Hepatocyte (in vitro differentiated cells): ENCODE results near the gene AMBP. TPM values are rescaled to one million over a fixed set of nuclear protein-coding genes. Genes with fewer than 3 reads are reported as not detected.

Experiments used
- DNase-seq: peaks from one replicate; pipeline ENCODE4 v3.0.0-alpha.2; 2016; ENCODE audit warnings: low spot score
- H2AFZ ChIP-seq: fragments of 200-600 bp; sonication (generic); 2 replicates; pipeline ENCODE4 v1.6.0; 2016; ENCODE audit warnings: antibody characterized with exemption, mild to moderate bottlenecking
- H3K27ac ChIP-seq: fragments of 200-600 bp; sonication (generic); 2 replicates; pipeline ENCODE4 v1.5.1; 2016; ENCODE audit warnings: mild to moderate bottlenecking
- H3K27me3 ChIP-seq: fragments of 200-600 bp; sonication (generic); 2 replicates; pipeline ENCODE4 v1.6.1; 2016
- H3K36me3 ChIP-seq: fragments of 200-600 bp; sonication (generic); replicated peaks from 2 replicates; pipeline ENCODE4 v1.5.1; 2016; ENCODE audit warnings: low read depth; ENCODE audit not compliant: insufficient read depth
- H3K4me1 ChIP-seq: fragments of 200-600 bp; sonication (generic); 2 replicates; pipeline ENCODE4 v1.5.1; 2016; ENCODE audit warnings: mild to moderate bottlenecking, moderate library complexity; ENCODE audit not compliant: insufficient read depth
- H3K4me2 ChIP-seq: fragments of 200-600 bp; sonication (generic); 2 replicates; pipeline ENCODE4 v1.6.0; 2016
- H3K4me3 ChIP-seq: fragments of 200-600 bp; sonication (generic); 2 replicates; pipeline ENCODE4 v1.5.1; 2016; ENCODE audit warnings: mild to moderate bottlenecking
- H3K79me2 ChIP-seq: fragments of 200-600 bp; sonication (generic); 2 replicates; pipeline ENCODE4 v1.6.0; 2017; ENCODE audit warnings: mild to moderate bottlenecking
- H3K9me2 ChIP-seq: fragments of 200-600 bp; sonication (generic); replicated peaks from 2 replicates; pipeline ENCODE4 v1.6.0; 2017; ENCODE audit warnings: mild to moderate bottlenecking; ENCODE audit not compliant: insufficient read depth
- H3K9me3 ChIP-seq: fragments of 200-600 bp; sonication (generic); 2 replicates; pipeline ENCODE4 v1.5.1; 2016; ENCODE audit warnings: low read depth, mild to moderate bottlenecking
- H4K20me1 ChIP-seq: fragments of 200-600 bp; sonication (generic); 2 replicates; pipeline ENCODE4 v1.6.0; 2016; ENCODE audit warnings: mild to moderate bottlenecking; ENCODE audit not compliant: insufficient read depth, poor library complexity, severe bottlenecking
- EZH2 ChIP-seq: fragments of 200-600 bp; sonication (generic); IDR thresholded peaks from 2 replicates; pipeline ENCODE4 v1.6.1; 2016; ENCODE audit warnings: antibody characterized with exemption, mild to moderate bottlenecking, borderline replicate concordance
- EZH2phosphoT487 ChIP-seq: fragments of 200-600 bp; sonication (generic); IDR thresholded peaks from one replicate; pipeline ENCODE4 v1.6.1; 2018; ENCODE audit warnings: antibody characterized with exemption, mild to moderate bottlenecking, low read depth, moderate library complexity; ENCODE audit not compliant: unreplicated experiment, severe bottlenecking
- WGBS: methylation state at CpG from one replicate; pipeline ENCODE4 v1.1.6; 2016; ENCODE audit warnings: low lambda C conversion rate; ENCODE audit errors: missing lambda C conversion rate; 5-methylcytosine and 5-hydroxymethylcytosine counted together
- polyA plus RNA-seq: library from polyadenylated mRNA; unstranded; fragments of >200 nt; fragmentation: Nextera tagmentation; extraction: Ambion mirVana; gene quantifications from 2 replicates; pipeline ENCODE4 v1.2.1, GENCODE V29; 2016
- total RNA-seq: library from RNA; depleted of rRNA; stranded (reverse); fragments of >200 nt; gene quantifications from 2 replicates; pipeline ENCODE4 v1.2.3, GENCODE V29; 2014
- TF ChIP-seq, protein P1 (sequence below): fragments of 200-600 bp; sonication (generic); IDR thresholded peaks from 2 replicates; pipeline ENCODE4 v1.5.1; 2016; ENCODE audit warnings: antibody characterized with exemption, mild to moderate bottlenecking; ENCODE audit not compliant: poor library complexity

Gene AMBP
- total and polyA plus RNA-seq, 2 experiments from 2014 or later = 713 to 833 TPM

DNA sequence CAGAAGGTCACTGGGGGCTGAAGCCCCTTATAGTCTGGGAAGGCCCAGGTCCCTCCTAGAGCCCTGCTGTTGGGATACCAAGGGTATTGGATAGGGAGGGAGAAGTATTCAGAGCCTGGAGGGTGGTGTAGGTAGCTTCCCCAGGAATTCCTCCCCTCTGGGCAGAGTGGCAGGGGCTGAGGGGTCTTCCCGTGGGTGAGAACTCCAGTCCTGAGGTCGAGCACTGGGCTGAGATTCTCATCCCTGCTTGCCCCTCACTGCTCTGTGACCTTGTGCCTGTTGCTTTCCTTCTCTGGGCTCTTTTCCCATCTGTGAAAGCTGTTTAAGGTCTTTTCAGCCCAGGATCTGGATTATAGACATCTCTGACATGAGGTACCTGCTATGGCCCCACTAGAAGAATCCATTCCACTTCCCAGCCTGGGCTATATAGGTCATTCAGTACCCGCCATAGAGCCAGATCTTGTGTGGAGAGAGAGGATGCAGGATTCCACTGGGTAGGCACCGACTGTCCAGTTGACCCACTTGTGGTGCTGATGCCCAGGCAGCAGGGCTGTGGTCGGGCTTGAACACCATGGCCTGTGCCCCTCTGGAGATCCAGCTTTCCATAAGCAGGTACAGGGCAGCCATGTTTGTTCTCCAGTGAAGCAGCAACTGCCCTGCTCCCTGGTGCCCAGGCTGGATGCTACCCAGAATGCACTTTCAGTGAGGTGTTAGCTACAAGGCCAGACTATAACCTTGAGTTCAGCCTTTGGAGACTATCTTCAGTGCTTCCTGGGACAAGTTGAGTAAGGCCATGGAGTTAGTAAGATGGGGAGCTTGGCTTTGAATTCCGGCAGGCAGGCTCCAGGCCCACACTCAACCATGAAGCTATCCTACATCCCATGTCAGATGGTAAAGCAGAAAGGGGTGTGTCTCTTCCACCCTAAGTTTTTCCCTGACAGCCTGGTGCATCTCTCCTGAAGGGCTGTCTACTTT, 60.1 kb downstream of the AMBP start:
- peaks cover 4% of the 10 kb centered on the region for H3K9me3 ChIP-seq
- no peak overlapping the region for H3K4me3 ChIP-seq
- no peaks in the 10 kb centered on the region for H3K27me3 ChIP-seq
- H3K4me2 ChIP-seq = no peak overlapping the region
- no peaks in the 10 kb centered on the region for H3K4me1 ChIP-seq
- DNase-seq = no peak
- H3K36me3 ChIP-seq = no peaks in the 10 kb centered on the region
- H4K20me1 ChIP-seq = no peaks in the 10 kb centered on the region
- TF ChIP-seq EZH2phosphoT487 = no peak
- WGBS = 97% methylated on average over 6 of the region's 6 CpGs
- no peaks in the 10 kb centered on the region for H3K79me2 ChIP-seq
- H3K9me2 ChIP-seq = no peaks in the 10 kb centered on the region
- no peak overlapping the region for H2AFZ ChIP-seq
- no peak overlapping the region for H3K27ac ChIP-seq

DNA sequence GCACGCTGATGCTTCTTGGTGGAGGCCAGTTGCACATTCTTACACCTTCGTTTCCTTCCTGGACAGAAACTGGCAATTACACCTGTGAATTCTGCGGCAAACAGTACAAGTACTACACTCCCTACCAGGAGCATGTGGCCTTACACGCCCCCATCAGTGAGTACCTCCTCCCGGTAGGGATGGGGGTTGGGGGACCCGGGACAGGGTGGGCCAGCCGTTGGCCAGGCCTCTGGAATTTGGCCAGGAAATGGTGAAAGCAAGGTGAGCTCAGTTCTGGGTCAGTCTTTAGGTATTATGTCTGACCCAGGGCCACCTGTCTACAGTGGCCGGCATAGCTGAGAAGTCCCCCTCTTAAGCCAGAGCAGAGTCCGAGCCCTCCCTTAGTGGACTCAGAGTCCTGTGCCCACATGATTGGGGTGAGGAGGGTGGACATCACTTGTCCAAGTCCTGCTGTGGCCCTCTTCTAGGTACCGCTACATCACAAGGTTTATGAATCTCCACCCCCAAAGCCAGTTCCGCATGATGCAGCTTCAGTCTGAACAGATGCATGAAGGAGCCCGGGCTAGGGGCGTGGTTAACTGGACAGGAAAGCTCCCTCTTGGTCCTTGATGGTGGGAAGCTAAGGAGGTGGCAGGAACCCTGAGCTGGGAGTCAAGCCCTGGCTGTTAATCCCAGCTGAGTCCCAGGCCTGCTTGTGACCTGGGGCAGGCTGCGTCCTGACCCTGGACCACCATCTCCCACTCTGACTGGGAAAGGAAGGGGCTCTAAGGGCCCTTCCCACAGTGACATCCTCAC, 61.3 kb downstream of the AMBP start:
- Histone ChIP-seq H4K20me1 (no peaks in the 10 kb centered on the region), H3K27me3 (no peaks in the 10 kb centered on the region), H3K4me3 (no peak overlapping the region), H3K4me1 (no peaks in the 10 kb centered on the region), H3K27ac (no peak overlapping the region), H2AFZ (no peak overlapping the region), H3K9me3 (no peaks in the 10 kb centered on the region), H3K9me2 (no peaks in the 10 kb centered on the region), H3K79me2 (no peaks in the 10 kb centered on the region), H3K36me3 (no peaks in the 10 kb centered on the region), H3K4me2 (no peak overlapping the region)
- TF ChIP-seq EZH2phosphoT487 (no peak), EZH2 (no peak)
- TF ChIP-seq, protein P1, sequence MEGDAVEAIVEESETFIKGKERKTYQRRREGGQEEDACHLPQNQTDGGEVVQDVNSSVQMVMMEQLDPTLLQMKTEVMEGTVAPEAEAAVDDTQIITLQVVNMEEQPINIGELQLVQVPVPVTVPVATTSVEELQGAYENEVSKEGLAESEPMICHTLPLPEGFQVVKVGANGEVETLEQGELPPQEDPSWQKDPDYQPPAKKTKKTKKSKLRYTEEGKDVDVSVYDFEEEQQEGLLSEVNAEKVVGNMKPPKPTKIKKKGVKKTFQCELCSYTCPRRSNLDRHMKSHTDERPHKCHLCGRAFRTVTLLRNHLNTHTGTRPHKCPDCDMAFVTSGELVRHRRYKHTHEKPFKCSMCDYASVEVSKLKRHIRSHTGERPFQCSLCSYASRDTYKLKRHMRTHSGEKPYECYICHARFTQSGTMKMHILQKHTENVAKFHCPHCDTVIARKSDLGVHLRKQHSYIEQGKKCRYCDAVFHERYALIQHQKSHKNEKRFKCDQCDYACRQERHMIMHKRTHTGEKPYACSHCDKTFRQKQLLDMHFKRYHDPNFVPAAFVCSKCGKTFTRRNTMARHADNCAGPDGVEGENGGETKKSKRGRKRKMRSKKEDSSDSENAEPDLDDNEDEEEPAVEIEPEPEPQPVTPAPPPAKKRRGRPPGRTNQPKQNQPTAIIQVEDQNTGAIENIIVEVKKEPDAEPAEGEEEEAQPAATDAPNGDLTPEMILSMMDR = no peak
- DNase-seq = no peak
- 90% methylated on average over 14 of the region's 14 CpGs for WGBS

DNA sequence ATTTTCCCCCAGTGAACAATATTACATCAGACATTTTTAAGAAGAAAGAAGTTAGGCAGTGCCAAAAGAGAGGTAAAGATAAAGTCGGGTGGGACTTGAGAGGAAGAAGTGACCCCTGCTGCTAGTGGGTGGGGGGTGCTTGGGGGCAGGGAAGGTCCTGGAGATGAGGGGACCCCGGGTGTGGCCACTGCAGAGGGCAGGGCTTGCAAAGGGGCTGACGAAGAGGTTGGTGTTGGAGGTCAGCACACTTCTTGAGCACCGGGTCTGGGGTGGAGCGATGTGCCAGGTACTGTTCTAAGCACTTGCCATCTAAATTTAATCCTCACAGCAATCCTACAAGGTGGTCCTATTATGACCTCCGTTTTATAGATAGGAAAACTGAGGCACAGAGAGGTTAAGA, 62.0 kb downstream of the AMBP start:
- Histone ChIP-seq H4K20me1 (no peaks in the 10 kb centered on the region), H3K4me3 (no peak overlapping the region), H3K36me3 (no peaks in the 10 kb centered on the region), H3K79me2 (no peaks in the 10 kb centered on the region), H3K27ac (no peak overlapping the region), H3K4me2 (no peak overlapping the region), H3K9me3 (no peaks in the 10 kb centered on the region), H3K27me3 (no peaks in the 10 kb centered on the region), H3K9me2 (no peaks in the 10 kb centered on the region), H3K4me1 (no peaks in the 10 kb centered on the region), H2AFZ (no peak overlapping the region)
- WGBS = 92% methylated on average over 6 of the region's 6 CpGs
- no peak for DNase-seq
- TF ChIP-seq, protein P1 = no peak
- no peak for TF ChIP-seq EZH2phosphoT487
- no peak for TF ChIP-seq EZH2

DNA sequence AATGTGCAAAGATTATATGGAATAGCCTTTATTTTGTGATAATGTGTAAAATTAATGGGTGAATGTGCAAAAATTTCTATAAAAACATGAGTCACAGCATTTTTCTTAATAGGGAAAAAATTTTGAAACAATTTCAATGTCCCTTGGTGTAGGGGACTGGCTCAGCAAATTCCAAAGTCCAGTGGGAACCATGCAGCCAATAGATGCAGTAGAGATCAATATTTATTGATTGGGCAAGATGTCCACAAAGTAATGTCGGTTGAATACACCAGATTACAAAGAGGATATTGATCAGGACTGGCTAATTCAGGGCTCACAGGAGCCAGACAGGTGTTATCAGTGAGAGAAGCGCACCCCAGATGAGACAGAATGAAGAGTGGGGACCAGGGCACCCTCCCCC, 62.5 kb downstream of the AMBP start:
- WGBS = 75% methylated on average over 2 of the region's 2 CpGs
- H4K20me1 ChIP-seq = no peaks in the 10 kb centered on the region
- TF ChIP-seq EZH2 = no peak
- TF ChIP-seq EZH2phosphoT487 = no peak
- TF ChIP-seq, protein P1 = no peak
- no peak overlapping the region for H3K27ac ChIP-seq
- no peaks in the 10 kb centered on the region for H3K79me2 ChIP-seq
- no peaks in the 10 kb centered on the region for H3K9me2 ChIP-seq
- no peak overlapping the region for H3K4me3 ChIP-seq
- H3K36me3 ChIP-seq = no peaks in the 10 kb centered on the region
- H2AFZ ChIP-seq = no peak overlapping the region
- no peaks in the 10 kb centered on the region for H3K4me1 ChIP-seq
- H3K4me2 ChIP-seq = no peak overlapping the region
- H3K9me3 ChIP-seq = no peaks in the 10 kb centered on the region
- DNase-seq = no peak
- no peaks in the 10 kb centered on the region for H3K27me3 ChIP-seq
